ENCODE results near the gene OR2A12.

DNA sequence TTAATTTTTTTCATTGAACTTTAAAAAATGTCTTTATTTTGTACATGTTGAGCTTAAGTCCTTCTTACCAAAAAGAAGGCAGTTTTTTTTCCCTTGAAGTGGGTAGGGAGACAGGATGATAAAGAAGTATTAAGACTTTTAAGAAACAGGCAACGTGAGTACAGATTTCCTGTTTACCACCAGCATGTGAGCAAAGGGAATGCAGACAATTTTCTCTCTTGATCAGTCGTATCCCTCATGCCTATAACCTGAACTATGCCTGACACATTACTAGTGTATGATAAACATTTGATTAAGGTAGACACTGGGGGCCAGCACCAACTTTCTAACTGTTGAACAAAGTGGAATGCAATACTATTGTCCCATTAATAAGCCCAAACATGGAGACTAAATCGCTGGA lies 14.5 kb downstream of the OR2A12 start:
- TF ChIP-seq, protein P1, sequence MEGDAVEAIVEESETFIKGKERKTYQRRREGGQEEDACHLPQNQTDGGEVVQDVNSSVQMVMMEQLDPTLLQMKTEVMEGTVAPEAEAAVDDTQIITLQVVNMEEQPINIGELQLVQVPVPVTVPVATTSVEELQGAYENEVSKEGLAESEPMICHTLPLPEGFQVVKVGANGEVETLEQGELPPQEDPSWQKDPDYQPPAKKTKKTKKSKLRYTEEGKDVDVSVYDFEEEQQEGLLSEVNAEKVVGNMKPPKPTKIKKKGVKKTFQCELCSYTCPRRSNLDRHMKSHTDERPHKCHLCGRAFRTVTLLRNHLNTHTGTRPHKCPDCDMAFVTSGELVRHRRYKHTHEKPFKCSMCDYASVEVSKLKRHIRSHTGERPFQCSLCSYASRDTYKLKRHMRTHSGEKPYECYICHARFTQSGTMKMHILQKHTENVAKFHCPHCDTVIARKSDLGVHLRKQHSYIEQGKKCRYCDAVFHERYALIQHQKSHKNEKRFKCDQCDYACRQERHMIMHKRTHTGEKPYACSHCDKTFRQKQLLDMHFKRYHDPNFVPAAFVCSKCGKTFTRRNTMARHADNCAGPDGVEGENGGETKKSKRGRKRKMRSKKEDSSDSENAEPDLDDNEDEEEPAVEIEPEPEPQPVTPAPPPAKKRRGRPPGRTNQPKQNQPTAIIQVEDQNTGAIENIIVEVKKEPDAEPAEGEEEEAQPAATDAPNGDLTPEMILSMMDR (CRISPR knock-in tag; IDR thresholded peaks at IDR 0.05), result no peak
- TF ChIP-seq, protein P2, sequence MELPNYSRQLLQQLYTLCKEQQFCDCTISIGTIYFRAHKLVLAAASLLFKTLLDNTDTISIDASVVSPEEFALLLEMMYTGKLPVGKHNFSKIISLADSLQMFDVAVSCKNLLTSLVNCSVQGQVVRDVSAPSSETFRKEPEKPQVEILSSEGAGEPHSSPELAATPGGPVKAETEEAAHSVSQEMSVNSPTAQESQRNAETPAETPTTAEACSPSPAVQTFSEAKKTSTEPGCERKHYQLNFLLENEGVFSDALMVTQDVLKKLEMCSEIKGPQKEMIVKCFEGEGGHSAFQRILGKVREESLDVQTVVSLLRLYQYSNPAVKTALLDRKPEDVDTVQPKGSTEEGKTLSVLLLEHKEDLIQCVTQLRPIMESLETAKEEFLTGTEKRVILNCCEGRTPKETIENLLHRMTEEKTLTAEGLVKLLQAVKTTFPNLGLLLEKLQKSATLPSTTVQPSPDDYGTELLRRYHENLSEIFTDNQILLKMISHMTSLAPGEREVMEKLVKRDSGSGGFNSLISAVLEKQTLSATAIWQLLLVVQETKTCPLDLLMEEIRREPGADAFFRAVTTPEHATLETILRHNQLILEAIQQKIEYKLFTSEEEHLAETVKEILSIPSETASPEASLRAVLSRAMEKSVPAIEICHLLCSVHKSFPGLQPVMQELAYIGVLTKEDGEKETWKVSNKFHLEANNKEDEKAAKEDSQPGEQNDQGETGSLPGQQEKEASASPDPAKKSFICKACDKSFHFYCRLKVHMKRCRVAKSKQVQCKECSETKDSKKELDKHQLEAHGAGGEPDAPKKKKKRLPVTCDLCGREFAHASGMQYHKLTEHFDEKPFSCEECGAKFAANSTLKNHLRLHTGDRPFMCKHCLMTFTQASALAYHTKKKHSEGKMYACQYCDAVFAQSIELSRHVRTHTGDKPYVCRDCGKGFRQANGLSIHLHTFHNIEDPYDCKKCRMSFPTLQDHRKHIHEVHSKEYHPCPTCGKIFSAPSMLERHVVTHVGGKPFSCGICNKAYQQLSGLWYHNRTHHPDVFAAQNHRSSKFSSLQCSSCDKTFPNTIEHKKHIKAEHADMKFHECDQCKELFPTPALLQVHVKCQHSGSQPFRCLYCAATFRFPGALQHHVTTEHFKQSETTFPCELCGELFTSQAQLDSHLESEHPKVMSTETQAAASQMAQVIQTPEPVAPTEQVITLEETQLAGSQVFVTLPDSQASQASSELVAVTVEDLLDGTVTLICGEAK (IDR thresholded peaks at IDR 0.05), result no peak
- TF ChIP-seq, protein P2 (CRISPR knock-in tag; IDR thresholded peaks at IDR 0.05), result no peak
- no peak for TF ChIP-seq GTF2F1 (IDR thresholded peaks at IDR 0.05; ENCODE audit: low read length)
- no peak for TF ChIP-seq RAD51 (IDR thresholded peaks at IDR 0.05; ENCODE audit: borderline replicate concordance)
- TF ChIP-seq POLR2AphosphoS5 (IDR thresholded peaks at IDR 0.05; ENCODE audit: low read depth, low read length), result no peak
- TF ChIP-seq MAFF (IDR thresholded peaks at IDR 0.05; ENCODE audit: low read depth, low read length), result no peak
- TF ChIP-seq, protein P3, sequence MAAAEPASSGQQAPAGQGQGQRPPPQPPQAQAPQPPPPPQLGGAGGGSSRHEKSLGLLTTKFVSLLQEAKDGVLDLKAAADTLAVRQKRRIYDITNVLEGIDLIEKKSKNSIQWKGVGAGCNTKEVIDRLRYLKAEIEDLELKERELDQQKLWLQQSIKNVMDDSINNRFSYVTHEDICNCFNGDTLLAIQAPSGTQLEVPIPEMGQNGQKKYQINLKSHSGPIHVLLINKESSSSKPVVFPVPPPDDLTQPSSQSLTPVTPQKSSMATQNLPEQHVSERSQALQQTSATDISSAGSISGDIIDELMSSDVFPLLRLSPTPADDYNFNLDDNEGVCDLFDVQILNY (CRISPR knock-in tag; conservative IDR thresholded peaks at IDR 0.05), result no peak
